ENCODE data around the gene MRRF. TPM values are rescaled to one million over a fixed set of nuclear protein-coding genes. Genes with fewer than 3 reads are reported as not detected.

MRRF gene
- total RNA-seq, 2 experiments from 2014 or later: 71.7 to 73.0 TPM

DNA sequence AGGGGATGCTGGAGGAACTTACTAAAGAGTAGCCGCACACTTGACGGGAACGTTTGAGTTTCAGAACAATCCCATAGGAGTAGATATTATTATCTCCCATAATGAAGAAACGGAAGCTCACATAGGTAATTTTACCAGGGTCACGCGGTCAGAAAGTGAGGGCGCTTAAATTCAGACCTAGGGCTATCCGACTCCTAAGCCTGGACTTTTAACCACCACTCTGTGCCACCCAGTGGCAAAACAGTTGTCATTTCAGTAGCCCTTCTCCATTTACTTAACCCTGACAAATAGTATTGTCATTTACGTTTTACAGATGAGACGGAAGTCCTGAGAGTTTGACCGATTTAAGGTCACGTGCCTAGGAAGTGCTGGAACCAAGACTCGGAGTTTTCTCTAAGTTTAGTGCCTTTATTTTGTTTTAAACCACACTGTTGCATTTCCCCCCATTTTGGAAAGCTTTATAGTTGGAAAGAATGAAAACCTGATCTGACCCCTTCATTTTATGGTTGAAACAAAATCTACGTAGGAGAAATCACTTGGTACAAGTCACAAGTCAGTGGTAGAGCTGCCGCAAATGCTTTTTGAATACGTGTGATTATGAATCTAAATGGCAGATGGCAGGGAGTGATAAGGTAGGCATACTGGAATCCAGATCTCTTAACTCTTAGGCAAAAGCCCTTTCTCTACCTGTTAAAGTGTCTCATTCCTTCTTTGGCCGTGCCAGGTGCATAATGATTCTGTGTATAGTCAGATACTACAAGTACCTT, 650 bp downstream of the MRRF start:
- ChIA-PET CTCF (interaction anchor here (1.2 to 1.8 kb wide), 3 partner anchors 140 to 166 kb away, joined by 3 to 6 read pairs (median 5); no protein-coding TSS in a partner anchor), POLR2A (interaction anchor here (0.9 kb wide), 1 partner anchor 82 kb away, joined by 3 read pairs; no protein-coding TSS in a partner anchor)

- CTCF ChIA-PET: no interaction called here
- POLR2A ChIA-PET: no interaction called here
These were observed 3.5 kb downstream of the MRRF start for GRCh38 chr9:122268041-122268814.

DNA sequence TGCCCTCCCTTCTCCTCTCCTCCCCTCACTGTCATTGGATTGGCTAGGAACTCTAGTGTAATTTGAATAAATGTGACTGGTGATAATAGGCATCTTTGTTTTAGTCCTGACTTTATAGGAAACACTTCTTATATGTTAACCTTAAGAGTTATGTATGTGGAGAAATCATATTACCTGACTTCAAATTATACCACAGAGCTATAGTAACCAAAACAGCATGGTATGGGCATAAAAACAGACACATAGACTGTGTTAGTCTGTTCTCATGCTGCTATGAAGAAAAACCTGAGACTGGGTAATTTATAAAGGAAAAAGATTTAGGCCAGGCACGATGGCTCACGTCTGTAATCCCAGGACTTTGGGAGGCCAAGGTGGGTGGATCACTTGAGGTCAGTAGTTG, 9.4 kb downstream of the MRRF start:
- POLR2A ChIA-PET: no interaction called here
- CTCF ChIA-PET: no interaction called here

DNA sequence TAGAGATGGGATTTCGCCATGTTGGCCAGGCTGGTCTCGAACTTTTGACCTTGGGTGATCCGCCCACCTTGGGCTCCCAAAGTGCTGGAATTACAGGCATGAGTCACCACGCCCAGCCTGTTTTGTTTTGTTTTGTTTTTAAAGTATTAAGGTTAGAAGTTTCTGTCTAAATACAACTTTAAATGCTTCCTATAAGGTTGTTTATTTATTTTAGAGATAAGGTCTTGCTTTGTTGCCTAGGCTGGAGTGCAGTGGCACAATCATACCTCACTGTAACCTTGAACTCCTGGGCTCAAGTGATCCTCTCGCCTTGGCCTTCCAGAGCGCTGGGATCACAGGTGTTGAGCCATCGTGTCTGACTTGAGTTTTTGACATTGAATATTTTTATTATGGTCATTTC, 11.4 kb downstream of the MRRF start:
- POLR2A ChIA-PET: no interaction called here
- CTCF ChIA-PET: no interaction called here

DNA sequence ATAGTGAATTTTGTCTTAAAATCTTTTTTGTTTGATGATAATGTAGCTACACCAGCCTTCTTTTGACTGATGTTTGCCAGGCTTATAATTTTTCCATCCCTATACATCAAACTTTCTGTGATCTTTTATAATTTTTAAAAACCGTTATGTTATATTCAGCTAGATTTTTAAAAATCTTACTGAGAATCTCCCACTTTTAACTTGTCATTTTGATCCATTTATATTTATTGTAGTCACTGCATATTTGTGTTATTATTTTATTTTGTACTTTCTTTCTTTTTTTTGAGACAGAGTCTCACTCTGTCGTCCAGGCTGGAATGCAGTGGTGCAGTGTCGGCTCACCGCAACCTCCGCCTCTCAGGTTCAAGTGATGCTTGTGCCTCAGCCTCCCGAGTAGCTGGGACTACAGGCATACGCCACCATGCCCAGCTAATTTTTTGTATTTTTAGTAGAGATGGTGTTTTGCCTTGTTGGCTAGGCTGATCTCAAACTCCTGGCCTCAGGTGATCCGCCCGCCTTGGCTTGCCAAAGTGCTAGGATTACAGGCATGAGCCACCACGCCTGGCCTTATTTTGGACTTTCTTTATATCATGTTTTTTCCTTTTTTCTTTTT, 12.7 kb downstream of the MRRF start:
- ChIA-PET POLR2A (no interaction called here), CTCF (no interaction called here)

DNA sequence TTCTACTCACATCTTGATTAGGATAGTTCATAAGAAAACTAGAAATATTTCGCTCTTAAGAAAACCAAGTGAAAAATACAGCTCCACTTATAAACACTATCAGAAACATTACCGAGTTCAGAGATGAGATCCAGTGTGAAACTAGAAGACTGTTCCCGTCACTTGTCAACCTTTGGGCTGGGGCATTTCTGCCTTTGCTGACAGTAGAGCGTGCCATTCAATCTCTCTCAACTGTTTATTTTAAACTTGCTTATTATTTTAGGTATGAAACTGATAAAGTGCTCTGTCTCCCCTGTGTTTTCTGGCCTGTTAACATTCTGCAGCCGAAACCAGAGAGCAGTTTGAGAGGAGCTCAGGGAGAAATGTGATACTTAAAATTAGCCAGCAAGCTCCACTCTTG, 16.7 kb downstream of the MRRF start:
- ChIA-PET CTCF (interaction anchor here (0.6 kb wide), 1 partner anchor 633 kb away, joined by 3 read pairs; no protein-coding TSS in a partner anchor), POLR2A (no interaction called here)

DNA sequence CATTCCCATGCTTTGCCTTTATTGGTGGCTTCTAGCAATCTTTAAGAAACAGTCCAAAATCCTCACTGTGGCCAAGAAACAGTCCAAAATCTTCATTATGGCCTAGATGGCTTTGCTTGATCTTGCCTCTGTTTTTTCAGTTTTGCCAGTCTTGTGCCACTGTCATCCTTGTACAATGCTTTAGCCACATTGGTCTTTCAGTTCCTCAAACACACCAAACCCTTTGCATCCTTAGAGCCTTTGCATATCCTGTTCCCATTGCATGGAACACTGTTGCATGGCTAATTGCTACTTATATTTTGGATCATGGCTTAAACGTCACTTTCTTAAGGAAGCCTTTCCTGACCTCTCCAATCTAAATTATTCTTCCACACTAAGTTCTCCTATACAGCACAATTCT, 22.1 kb downstream of the MRRF start:
- POLR2A ChIA-PET: no interaction called here
- CTCF ChIA-PET: no interaction called here

- CTCF ChIA-PET: no interaction called here
- POLR2A ChIA-PET: no interaction called here
These were observed 22.6 kb downstream of the MRRF start for GRCh38 chr9:122287214-122287720.

GRCh38 chr9:122291458-122291857, 26.8 kb downstream of the MRRF start:
- ChIA-PET CTCF (no interaction called here), POLR2A (no interaction called here)

- ChIA-PET CTCF (interaction anchor here (0.7 kb wide), 1 partner anchor 250 kb away, joined by 4 read pairs; no protein-coding TSS in a partner anchor), POLR2A (no interaction called here)
These were observed 29.8 kb downstream of the MRRF start for GRCh38 chr9:122294531-122294930.

GRCh38 chr9:122297512-122297911, 32.8 kb downstream of the MRRF start:
- CTCF ChIA-PET: no interaction called here
- POLR2A ChIA-PET: no interaction called here

DNA sequence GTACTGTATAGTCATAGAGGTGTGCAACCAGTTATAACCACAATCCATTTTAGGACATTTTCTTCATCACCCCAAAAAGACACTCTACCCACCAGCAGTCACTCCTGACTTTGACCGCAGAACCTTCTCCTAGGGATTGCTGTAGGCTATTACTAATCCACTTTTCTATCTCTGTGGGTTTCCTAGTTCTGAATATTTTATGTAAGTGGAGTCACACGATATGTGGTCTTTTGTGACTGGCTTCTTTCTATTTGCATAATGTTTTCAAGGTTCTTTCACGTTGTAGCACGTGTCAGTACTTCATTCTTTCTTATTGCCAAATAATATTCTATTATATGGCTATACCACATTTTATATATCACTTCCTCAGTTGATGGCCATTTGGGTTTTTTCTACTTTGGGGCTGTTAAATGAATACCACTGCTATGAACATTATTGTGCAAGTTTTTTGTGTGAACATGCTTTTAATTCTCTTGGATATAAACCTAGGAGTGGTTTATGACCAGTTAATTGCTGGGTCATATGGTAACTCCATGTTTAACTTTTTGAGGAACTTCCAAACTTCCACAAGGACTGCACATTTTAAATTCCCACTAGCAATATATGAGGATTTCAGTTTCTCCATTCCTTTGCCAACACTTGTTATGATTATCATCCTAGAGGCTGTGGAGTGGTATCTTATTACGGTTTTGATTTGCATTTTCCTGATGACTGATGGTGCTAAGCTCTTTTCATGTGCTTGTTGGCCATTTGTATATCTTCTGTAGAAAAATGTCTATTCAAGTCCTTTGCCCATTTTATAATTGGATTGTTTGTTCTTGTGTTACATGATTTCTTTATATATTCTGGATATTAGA, 37.8 kb downstream of the MRRF start:
- ChIA-PET POLR2A (no interaction called here), CTCF (no interaction called here)

DNA sequence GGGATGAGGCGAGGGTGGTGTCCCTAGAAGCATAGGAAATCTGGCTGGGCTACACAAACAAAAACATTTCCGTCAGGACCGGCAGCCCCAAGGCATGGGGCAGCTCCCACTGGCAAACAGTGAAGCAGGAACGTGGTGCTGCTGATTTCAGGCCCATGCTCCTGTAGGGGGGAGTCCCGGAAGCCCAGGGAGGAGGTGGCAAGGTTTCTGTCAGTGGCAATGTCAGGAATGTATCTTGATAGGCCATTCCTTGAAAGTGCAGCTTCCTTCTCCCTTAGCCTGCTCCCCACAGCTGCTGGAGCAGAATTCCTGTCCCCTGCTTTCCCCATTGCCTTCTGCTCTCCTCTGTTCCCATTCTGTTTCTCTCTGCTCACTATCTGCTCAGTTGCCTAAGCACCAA, 42.4 kb downstream of the MRRF start:
- CTCF ChIA-PET: interaction anchor here (1.3 kb wide), 1 partner anchor 182 kb away, joined by 4 read pairs; no protein-coding TSS in a partner anchor
- POLR2A ChIA-PET: no interaction called here

DNA sequence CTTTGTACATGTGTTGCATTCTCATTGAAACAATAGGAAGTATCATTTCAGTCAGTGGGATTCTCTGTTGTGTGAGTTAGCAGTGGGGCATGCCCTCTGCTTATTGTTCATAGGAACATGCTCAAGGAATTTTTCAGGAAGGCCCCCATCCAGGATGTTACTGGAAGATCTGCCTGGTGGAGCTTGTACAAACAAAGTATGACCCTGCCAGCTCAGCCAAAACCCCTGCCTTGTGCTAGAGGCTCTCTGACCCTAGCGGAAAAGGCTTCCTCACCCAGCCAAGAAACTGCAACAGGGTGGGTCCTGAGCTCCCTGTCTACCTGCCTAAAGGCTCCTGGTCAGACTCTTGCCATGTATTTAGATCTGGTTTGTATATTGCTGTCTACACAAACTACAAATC, 43.2 kb downstream of the MRRF start:
- ChIA-PET POLR2A (no interaction called here), CTCF (interaction anchor here (1.3 kb wide), 2 partner anchors 183 to 209 kb away, joined by 3 to 4 read pairs; no protein-coding TSS in a partner anchor)

- ChIA-PET POLR2A (no interaction called here), CTCF (no interaction called here)
These were observed 45.2 kb downstream of the MRRF start for GRCh38 chr9:122309861-122310260.

DNA sequence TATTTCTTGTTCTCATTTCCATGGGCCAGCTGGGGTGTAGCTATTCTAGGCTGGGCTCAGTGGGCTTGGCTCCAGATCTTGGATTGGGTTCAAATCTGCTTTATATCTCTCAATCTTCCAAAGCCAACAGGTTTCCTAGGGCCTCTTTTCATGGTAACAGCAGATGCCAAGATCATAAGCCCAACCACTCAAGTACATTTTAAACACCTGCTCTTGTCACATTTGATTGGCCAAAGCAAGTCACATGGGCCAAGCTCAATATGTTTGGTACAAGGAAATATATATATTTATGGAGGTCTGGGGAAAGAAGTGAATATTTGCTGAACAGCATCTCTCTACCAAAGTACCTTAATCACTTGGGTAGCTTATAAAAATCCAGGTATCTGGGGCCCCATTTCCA, 49.5 kb downstream of the MRRF start:
- CTCF ChIA-PET: interaction anchor here (0.5 kb wide), 1 partner anchor 81 kb away, joined by 3 read pairs; no protein-coding TSS in a partner anchor
- POLR2A ChIA-PET: no interaction called here

DNA sequence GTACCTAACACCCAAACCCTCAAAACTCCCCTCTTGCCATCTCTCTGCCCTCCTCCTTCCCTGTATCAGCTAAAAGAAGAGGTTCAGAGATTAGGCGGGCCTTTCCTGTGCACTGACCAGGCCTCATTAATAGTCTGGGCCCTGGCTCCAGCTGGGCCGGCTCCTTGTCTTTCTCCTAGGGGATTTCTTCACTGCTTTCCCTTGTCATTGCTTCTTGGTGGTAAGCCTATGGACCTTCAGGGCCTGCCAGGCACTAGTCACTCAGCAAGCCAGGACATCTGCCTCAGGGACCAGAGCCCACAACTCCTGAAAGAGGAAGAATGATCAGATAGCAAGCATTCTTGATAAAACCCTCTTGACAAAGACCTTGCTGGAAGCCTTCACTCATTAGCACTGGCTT, 50.9 kb downstream of the MRRF start:
- ChIA-PET POLR2A (no interaction called here), CTCF (interaction anchor here (0.8 kb wide), 1 partner anchor 35 kb away, joined by 3 read pairs; no protein-coding TSS in a partner anchor)

DNA sequence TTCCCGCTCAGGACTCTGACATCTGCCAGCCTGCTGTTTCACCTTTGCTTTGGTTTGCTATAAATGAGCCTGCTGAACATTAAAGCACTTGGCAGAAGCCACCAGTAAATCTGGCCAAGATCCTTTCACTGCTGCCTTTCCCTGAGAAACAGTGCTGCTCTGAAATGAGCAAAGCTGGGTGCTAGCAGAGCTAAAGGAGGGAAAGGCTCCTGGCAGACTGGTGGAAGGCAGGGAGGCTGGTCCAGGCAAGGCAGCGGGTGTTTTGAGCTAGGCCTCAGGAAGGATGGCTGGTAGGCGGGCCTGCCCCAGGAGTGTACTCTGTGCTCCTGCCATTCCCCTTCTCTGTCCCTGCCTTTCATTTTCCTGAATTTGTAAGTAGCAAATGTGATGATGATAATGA, 53.6 kb downstream of the MRRF start:
- POLR2A ChIA-PET: no interaction called here
- CTCF ChIA-PET: no interaction called here

DNA sequence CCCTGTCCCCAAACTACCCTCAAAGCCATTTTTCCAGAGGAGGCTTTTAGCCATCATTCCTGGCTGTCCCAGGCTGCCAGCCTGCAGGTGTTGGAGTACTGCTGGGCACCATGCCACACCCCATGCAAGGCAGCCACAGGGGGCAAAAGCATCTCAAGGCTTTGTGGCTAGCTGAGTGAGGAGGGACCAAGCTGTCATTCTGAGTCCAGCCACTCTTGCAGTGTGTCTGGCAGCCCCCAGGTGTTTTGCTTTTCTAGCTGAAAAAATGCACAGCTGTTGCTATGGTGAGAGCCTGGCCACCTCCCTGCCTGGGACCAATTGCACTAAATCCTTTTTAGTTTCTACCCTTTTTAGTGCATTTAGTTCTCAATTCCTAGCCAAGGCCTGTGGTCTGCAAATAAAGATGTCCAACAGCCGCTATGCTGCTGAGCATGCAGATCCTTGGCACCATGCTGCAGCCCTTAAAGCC, 55.8 kb downstream of the MRRF start:
- CTCF ChIA-PET: interaction anchor here (0.6 to 1.0 kb wide), 3 partner anchors 170 to 1720 kb away, joined by 3 to 5 read pairs (median 3); no protein-coding TSS in a partner anchor
- POLR2A ChIA-PET: no interaction called here

Data from activated CD8-positive, alpha-beta memory T cell treated with anti-CD3 and anti-CD28 coated beads for 36 hours (primary cell).